PC-9 (cell line): ENCODE data around the gene TBL1XR1.

Experiments
- EZH2 ChIP-seq: fragments of 200-600 bp; sonication (generic); IDR thresholded peaks from 2 replicates; pipeline ENCODE4 v1.8.0; 2017; ENCODE audit warnings: antibody characterized with exemption, low read depth
- TF ChIP-seq, protein P1 (sequence below): fragments of 200-600 bp; sonication (generic); conservative IDR thresholded peaks from 2 replicates; pipeline ENCODE4 v1.6.1; 2017; ENCODE audit warnings: mixed run types, antibody characterized with exemption, mild to moderate bottlenecking, moderate library complexity

DNA sequence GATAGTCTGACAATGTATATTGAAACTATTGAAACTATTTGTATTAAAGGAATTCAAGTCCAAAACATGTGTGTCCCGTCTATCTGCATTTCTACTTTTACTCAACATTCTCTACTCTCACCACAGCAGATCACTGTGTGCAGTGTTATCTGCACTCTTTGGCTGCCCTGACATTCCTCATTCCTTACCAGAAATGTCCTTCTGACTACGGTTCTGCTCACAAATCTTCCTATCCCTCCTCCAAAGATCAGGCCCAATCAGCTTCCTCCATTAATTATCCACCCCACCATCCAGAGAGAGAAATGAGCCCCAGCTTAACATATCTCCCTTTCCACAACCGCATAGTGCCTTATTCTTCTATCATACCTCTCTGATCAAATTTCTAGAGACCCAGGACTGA is 94.7 kb downstream of the TBL1XR1 start:
- TF ChIP-seq, protein P1, sequence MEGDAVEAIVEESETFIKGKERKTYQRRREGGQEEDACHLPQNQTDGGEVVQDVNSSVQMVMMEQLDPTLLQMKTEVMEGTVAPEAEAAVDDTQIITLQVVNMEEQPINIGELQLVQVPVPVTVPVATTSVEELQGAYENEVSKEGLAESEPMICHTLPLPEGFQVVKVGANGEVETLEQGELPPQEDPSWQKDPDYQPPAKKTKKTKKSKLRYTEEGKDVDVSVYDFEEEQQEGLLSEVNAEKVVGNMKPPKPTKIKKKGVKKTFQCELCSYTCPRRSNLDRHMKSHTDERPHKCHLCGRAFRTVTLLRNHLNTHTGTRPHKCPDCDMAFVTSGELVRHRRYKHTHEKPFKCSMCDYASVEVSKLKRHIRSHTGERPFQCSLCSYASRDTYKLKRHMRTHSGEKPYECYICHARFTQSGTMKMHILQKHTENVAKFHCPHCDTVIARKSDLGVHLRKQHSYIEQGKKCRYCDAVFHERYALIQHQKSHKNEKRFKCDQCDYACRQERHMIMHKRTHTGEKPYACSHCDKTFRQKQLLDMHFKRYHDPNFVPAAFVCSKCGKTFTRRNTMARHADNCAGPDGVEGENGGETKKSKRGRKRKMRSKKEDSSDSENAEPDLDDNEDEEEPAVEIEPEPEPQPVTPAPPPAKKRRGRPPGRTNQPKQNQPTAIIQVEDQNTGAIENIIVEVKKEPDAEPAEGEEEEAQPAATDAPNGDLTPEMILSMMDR: no peak
- no peak for TF ChIP-seq EZH2
